Brain pericyte (primary cell): ENCODE measurements around the gene REC114.
"Not testable (repeated sequence)": the region's sequence is repeated elsewhere in the genome, so short reads cannot be mapped to it uniquely, and the experiment has no call there.

Source experiments
- DNase-seq: peaks from one replicate; pipeline ENCODE4 v3.0.0-alpha.2; 2012; ENCODE audit warnings: low read depth, low spot score

The REC114 gene

DNA sequence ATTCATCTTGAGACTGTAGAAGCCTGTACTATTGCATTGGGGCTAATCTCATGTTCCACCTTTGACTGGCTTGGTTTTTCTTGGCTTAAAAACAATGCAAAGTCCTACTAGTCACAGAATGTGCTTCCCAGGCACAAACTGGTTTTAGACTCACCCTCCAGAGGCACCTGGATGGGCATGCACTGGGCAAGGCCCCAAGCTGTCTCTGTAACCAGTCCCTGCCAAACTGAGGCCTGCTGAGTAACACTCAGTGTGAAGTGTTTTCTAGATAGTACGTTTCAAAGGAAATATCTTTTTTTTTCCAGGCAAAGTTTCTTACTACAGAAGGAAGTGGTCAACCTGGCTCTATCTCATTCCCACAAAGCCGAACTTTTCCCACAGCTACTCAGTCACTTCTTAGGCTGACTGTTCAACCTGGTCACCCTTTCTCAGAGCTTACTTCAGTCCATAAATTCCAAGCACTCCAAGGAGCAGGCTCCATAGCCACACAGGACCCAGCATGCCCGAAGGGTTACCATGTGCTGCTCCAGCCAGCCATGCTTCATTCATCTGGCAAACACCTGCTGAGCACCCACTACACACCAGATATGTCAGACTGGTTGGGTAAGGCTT, 132.8 kb downstream of the REC114 start:
- no peak for DNase-seq

DNA sequence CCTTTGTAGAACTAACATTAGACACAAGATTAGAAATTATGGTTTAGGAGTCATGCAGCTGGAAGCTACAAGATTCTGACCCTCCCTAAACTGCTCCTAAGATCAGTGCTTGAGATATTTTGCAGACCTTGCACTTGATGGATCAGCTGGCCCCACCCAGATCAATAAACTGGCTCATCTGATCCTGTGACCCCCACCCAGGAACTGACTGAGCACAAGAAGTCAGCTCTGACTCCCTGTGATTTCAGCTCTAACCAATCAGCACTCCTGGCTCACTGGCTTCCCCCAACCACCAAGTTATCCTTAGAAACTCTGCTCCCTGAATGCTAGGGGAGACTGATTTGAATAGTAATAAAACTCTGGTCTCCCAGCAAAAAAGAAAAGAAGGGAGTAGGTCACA, 134.6 kb downstream of the REC114 start:
- DNase-seq = not testable (repeated sequence)

DNA sequence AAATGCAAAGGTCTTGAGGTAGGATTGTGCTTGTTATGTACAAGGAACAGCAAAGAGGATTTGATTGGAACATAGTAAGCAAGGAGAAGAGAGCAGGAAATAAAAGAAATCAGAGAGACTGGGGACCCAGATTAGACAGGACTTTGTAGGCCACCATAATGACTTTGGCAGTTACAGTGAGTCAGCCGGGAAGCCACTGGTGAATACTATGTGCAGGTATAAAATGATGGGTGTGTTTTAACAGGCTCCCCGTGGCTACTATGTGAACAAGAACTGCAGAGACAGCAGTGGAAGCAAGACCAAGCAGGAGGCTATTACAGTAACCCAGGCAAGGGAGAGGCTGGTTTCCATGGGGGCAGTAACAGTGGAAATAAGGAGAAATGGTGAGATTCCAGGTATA, 135.1 kb downstream of the REC114 start:
- no peak for DNase-seq

DNA sequence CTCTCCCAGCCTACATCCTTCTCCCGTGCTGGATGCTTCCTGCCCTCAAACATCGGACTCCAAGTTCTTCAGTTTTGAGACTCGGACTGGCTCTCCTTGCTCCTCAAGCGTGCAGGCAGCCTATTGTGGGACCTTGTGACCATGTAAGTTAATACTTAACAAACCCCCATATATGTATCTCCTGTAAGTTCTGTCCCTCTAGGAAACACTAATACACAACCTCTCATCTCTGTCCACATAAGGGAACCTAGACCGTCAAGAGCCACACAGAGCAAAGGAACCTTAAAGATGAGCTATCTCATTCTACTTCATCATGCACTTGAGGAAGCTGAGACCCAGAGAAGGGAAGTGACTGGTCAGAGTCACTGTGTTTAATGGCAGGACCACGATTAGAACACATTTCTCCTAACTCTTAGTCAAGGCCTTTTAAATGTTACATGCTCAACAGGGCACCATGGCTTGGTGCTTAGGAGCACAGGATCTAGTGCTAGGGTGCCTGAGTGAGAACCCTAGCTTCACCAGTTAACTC, 140.0 kb downstream of the REC114 start:
- no peak for DNase-seq

DNA sequence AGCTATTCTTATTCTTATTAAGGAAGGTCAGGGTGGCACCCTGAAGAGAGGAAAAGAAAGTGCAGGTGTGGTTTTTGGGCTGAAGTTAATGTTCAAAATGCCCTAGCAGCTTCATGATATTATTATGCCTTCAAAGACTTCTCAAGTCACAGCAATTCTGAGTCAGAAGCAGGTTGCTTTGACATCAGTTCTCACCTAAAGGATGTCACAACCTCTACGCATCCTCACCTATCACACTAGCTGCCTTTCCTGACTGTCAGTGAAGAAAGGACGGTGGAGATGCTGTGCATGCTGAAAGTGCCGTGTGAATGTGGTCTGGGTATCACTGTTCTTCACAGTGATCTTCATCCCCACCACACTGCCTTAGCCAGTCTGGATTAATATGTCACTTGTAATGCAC, 140.6 kb downstream of the REC114 start:
- no peak for DNase-seq

DNA sequence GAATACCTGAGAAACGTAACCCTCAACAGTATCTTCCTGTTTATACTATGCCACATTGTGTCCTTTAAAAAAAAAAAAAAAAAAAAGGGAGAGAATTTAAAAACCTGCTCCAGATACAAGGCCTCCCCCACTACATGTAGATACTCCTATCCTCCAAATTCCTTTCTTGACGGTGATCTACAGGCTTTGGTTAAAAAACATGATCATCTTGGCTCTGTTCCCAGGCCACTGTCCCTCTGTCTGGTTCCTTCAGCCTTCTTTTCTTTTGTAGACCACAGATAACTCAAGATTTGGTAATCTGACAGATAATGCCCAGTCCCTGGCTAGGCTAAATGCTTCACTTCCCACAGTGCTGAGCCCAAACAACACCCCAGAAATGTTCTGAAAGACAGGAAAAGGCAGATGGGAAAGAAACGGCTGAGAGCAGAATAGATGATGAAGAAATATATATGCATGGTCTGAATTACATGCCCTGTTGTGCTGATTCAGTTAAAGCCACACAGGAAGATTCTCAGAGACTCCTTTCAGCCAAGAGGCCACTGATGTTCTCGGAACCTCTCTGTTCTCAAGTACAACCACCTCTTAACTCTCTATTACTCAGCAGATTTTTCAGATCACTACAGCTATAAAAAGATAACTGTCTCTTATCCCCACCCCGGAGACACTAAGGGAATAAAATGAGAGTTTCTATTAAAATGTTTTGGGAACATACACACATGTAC, 141.9 kb downstream of the REC114 start:
- no peak for DNase-seq

DNA sequence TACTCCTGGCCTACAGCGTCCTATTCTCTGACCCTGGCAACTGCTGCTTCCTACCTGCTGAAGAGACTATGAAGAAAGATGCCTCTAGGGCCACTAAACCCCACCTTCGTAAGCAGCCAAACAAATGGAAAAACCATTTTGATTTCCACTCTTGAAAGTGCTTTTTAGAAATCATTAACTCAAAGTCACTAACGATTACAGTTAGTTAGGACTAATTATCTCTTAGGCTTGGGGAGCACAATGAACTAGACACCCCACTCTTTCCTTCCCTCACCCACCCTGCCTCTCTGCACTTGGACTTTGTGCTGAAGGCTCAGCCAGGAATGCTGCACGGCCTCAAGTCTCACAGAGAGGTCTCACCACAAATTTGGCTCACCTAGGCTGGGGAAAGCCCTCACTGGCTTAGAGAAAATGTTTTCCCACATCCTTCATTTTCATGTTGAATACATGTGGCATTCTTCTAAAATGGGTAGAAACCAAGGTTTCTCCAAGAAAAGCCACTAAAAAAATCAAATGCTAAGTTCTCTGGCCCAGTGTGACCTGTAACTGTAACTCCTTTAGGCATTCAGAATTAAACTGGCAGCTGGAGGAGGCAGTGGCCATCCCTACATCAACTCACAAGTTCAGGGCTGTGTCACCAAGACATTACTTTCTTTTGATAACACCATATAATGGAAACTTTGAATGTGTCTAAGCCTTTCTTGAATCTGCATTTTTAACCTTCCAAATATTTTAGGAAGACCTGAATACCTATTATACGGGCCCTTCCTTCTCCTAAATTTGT, 143.1 kb downstream of the REC114 start:
- DNase-seq = no peak

DNA sequence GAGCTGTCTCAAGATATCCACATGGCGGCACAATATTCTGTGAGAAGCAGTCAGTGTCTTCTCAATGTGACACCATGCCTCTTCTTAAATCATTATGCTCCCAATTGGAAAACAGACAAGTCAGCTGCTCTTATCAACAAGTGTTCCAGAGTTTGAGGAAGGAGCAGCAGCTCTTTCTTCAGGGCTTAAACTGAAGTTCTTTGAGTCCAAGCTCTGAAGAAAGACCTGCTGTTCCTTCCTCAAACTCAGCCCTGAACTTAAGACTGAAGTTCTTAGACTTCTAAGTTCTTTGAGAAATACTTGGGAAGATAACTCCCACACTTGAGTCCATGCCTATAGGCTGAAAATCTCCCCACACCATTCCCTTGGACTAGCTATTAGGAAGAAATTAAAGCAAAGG, 146.8 kb downstream of the REC114 start:
- DNase-seq = no peak

DNA sequence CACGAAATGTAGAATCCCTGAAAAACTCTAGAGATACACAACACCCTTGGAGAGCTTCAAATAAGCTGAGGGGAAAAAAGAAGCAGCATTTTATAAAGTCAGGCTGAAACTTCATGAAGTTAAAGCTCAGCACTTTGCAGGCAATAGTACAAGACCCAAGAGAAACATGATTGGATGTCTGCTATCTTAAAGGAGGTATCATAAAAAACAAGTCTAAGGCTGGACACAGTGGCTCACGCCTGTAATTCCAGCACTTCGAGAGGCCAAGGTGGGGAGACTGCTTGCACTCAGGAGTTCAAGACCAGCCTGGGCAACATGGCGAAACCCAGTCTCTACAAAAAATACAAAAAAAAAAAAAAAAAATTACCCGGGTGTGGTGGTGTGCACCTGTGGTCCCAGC, 147.3 kb downstream of the REC114 start:
- no peak for DNase-seq

DNA sequence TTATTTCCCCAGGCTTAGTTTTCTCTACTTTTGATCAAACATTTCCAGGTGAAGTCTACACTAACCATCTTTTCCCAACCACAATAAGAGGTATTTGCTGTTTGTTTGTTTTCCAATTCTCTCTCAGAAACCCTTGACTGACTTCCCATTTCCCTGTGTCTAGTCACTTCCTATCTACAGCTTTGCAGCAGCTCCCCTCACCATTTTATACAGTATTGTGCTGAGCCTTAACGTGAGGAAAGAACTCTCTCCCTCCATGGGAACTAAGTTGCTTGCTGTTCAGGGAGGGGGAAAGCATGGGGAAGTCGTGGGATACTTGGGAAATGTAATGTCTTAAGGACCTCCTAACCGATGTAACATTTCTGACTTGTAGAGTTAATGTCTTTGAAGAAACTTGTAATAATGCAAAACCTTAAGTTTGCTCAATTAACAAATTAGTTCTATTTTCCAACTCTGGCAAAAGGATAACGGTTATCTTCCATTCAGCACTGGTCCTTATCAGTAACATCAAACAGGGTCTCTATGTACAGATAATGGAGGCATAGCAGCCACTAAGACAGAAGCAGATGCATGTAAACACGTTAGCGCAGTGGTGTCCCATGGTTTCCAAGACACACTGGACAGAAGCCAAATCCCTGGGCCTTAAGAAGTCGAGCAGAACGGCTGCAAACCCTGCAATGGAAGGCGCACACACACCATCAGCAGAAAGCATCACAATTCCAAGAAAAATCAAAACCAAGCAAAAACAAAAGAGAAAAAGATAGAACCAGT, 150.5 kb downstream of the REC114 start:
- DNase-seq = no peak

DNA sequence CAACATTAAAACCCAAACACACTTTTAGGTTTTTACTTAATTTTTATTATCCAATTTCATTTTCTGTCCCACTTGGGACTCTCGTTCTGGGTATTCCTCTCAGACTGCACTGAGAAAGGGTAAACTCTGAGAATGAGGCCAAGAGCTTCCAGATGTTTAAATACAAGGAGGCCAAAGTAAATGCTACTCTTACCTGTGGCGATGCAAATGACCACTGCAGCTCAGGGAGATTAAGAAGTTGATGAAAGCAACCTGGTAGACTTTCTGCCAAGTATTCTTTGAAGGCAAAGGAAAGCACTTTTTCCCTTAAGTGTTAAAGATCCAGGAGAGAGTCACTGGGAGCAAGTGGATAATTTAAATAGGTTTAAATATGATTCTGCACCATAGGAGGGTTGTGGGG, 151.1 kb downstream of the REC114 start:
- DNase-seq = no peak

DNA sequence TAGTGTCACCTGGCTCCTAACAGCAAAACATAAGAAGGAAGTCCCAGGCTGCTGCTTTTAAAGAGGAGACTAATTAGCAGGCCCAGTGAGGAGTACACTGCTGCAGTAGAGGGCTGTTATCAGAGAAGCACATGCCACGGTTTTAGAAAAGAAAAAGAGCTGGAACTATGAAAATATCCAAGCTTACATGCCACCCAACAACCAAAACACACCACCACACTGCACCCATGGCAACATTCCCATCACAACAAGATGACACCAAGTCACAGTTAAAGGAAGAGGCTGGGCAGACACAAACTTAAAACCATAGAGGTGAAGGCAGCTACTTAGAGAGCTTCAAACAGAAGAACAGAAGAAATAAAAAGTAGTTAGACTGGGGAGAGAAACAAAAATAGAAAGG, 153.2 kb downstream of the REC114 start:
- DNase-seq = no peak

DNA sequence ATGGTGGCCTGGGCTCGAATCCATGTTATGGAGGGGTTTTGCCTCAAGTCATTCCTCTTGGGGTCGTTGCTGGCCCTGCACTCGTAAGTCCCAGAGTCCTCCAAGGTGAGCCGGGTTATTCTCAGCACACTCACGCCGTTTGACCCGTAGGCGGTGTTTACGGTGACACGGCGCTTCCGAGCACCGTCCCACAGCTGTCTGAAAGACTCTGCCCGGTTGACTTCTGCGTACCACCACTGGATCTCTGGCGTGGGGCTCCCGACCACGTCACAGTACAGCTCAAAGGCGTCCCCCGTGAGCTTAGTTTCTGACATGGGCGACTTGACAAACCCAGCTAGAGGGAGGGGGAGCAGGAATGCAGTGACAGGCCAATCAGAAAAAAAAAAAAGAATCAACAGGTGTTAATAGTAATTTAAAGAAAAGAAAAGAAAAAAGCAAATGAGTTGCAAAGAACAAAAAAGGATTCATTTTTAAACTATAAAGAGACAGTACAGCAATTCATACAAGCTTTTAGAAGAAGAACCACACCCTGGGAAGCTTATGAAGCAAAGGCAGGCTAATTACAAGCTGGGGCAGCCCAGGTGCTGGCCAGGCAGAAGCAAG, 154.2 kb downstream of the REC114 start:
- no peak for DNase-seq

DNA sequence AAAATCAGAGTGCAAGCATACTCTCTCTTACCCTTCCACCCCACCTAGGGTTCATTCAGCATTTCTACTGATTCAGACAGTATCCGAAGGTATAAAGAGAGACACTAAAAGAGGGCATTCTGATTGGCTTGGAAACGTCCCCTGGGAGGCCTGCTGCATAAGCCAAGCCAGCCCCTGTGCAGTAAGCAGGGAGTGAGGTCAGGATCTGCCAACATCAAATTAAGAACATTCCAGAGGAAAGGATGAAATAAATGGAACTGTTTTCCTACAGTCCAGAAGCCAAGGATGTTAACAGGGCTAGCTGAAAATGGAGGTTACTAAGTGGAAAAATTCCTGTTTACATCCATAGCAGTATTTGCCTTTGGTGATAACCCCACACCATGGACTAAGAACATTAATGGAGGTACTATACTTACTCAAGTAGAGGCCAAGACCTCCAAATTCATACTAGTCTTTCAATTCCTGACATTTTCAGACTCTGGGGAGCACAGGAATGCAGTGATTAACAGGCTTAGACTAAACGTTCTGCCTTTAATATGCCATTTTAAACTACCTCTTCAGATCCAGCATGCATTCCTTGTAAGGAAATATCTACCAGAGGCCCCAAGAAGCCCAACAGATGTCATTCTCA, 155.7 kb downstream of the REC114 start:
- no peak for DNase-seq

DNA sequence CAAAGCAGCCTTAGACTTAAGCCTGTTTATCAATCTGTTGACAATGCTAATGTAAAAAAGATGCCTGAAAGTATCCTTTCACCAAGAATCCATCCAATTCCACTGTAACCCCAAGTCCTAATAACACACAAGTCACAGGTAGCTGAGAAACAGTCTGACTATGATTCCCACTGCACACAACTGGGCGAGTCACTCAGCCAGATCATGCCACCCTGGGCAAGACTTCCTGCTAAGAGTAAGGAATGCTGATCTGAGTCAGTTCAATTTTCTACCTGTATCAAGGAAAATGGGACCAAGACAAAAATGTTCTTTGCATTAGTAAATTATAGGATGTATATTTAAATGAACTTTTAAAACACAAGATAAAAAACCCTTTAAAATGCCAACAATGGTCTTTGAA, 157.0 kb downstream of the REC114 start:
- no peak for DNase-seq

DNA sequence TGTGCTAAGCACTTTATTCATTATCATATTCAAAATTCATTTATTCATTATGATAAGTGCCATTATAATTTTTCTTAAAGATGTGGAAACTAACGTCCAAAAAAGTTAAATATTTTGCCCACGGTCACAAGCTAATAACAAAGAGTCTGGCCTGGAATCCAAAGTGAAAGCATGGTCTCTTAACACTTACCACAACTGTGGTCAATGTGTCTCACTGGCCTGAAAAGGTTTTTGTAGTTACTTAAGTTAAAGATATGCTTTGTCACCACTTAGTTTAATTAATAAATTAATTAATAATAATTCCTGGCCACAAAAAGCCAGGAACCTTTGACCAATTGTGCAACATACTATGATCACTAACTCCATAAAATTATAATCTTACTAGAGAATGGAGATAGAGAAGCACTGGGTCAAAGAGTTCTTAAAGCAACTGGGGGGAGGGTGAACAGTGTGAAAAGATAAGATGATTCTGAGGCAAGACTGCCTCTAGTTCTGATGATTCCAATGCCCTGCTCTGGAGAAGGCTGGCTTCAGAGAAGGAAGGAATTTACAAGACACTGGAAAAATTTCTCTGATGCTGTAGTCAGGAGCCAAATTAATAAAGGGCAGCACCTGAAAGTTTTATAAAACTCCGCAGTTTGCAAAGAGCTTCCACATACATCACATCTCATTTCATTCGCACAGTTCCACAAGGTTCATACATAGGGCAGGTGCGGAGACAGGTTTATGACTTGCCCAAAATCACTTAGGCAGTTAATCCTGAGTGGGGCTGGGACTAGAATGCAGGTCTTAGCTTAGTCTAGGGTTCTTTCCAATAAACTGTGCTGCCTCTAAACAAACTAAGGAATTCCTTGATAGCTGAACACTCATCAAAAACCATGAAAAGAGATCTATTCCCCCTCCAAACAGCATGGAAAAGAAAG, 157.7 kb downstream of the REC114 start:
- DNase-seq = no peak

DNA sequence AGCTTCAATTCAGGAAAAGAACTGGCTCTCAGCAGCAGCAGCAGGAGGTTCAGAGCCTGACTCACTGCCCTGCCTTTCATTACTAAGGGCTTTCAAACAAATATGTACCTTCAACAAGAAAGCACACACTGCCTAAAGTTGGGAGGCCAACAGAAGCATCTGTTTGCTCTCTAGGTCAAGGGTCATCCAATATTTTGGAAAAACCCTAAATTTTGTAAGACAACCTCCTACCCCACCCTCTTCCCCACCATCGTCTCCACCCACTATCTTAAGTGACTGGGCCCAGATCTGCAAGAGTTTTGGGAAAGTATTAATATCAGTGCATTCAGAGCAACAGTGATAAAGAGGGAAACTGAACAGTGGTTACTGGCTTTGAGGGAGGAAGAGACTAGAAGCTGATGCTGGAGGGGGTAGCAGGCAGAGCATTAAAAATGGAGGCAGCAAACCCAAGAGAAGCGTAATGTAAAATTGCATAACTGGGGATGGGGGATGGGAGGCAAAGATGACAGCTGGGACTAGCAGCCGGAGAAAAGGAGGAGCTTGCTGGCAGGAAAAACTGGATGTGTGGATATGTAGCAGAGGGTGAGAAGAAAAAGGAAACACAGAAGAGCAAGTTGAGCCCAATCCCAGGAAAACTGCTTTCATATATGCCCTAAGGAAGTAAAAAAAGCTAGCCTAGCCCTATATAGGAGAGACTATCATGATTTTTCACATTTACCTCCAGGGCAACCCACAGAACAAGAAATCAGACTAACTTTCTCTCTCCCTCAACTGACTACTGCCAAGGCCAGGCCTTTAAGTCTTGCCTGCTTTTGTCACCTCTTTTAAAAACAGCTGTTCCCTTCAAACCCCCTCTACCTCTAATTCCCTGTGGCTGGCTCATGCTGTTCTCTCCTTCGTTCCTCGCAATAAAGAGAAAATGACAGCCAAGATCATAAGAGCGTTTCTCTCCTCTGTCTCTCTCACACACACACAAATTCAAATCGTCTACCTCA, 158.8 kb downstream of the REC114 start:
- no peak for DNase-seq

DNA sequence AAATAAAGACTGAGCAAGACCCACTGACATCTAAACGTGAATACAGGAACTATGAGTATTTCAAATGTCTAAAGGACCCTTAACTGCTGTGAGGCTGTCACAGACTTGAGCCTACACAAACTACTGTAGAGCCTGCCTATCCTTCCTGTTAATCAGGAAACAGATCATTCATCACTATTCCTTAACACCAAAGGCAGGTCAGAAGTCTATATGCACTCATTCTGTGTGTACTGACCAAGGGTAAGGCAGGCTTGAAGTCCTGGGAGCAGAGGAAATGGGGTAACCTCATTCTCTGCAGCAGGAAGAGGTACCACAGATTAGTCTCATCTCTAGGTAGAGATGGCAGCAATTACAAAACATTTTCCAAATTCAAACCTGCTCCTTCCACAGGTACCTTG, 159.5 kb downstream of the REC114 start:
- DNase-seq = no peak

DNA sequence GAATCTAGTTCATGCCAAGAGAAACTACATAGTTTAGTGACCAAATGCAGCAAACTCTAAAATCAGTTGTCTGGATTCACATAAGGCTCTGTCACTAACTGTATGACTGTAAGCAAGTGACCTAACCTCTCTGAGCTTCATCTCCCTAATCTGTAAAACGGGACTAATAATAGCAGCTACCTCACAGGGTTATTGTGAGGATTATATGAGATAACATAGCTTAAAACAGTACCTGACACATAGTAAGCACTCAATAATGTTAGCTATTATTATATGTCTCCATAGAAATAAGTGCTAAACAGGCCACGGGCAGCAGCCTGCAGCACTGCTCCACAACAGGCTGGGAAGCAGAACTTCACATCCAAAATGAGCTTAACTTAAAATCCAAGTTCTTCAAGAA, 160.0 kb downstream of the REC114 start:
- DNase-seq = no peak
